Coronary artery (tissue), 2 donors: Measurements from ENCODE around the gene EFNA5.
"Not testable (repeated sequence)": the region's sequence is repeated elsewhere in the genome, so short reads cannot be mapped to it uniquely, and the experiment has no call there.

Source experiments
- DNase-seq: peaks from one replicate; pipeline ENCODE4 v3.0.0-alpha.2; 2017; ENCODE audit warnings: low spot score
- H3K27ac ChIP-seq, 2 donors: fragments of 200-600 bp; sonication (generic); one replicate each; pipeline ENCODE4 v1.5.1; 2016 to 2019
- H3K4me3 ChIP-seq: fragments of 200-600 bp; sonication (generic); 2 replicates; pipeline ENCODE4 v1.5.1; 2016; ENCODE audit warnings: mild to moderate bottlenecking, moderate library complexity
- TF ChIP-seq, protein P1 (sequence below): fragments of 200-600 bp; sonication (generic); IDR thresholded peaks from one replicate; pipeline ENCODE4 v1.5.1; 2019; ENCODE audit warnings: antibody characterized with exemption

EFNA5 gene

DNA sequence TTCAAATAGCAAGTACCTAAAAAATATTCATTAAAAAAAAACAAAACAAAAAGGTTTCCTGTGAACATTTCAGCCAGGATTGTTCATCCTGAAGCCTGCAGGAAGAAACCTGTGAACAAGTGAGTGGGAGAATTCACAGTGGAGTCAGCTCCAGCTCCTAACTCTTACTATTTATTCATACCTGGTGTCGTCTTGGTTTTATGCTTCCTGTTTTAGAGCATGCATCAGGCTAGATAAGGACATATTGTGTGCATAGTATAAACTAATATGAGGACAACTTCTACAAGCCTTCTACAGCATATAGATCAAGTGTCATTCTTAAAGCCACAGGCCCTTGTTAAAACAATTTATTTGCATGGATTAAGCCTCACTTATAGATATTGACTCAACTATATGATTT is 169.9 kb downstream of the EFNA5 start:
- TF ChIP-seq, protein P1, sequence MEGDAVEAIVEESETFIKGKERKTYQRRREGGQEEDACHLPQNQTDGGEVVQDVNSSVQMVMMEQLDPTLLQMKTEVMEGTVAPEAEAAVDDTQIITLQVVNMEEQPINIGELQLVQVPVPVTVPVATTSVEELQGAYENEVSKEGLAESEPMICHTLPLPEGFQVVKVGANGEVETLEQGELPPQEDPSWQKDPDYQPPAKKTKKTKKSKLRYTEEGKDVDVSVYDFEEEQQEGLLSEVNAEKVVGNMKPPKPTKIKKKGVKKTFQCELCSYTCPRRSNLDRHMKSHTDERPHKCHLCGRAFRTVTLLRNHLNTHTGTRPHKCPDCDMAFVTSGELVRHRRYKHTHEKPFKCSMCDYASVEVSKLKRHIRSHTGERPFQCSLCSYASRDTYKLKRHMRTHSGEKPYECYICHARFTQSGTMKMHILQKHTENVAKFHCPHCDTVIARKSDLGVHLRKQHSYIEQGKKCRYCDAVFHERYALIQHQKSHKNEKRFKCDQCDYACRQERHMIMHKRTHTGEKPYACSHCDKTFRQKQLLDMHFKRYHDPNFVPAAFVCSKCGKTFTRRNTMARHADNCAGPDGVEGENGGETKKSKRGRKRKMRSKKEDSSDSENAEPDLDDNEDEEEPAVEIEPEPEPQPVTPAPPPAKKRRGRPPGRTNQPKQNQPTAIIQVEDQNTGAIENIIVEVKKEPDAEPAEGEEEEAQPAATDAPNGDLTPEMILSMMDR: no peak
- Histone ChIP-seq H3K4me3 (no peak overlapping the region), H3K27ac (no peak overlapping the region)
- no peak for DNase-seq

DNA sequence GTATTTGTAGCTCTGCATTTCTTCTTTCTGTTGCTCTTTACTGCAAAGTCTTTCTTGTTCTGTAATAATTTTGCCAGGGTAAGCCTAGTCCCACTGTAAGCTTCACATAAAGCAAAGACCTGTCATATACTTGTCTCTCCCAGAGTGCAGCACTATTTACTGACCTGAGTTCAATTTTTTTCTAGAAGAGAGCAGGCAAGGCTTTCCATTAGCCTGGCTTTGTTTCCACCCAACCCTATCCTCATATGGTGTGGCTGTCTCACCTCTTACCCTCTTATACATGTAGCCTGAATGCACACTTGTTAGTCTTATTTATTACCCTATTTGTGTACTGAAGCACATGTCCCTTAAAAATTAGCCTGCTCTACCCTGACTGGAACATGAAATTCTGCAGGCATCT is 170.4 kb downstream of the EFNA5 start:
- Histone ChIP-seq H3K4me3 (no peak overlapping the region), H3K27ac (no peak overlapping the region)
- no peak for DNase-seq
- TF ChIP-seq, protein P1: no peak

DNA sequence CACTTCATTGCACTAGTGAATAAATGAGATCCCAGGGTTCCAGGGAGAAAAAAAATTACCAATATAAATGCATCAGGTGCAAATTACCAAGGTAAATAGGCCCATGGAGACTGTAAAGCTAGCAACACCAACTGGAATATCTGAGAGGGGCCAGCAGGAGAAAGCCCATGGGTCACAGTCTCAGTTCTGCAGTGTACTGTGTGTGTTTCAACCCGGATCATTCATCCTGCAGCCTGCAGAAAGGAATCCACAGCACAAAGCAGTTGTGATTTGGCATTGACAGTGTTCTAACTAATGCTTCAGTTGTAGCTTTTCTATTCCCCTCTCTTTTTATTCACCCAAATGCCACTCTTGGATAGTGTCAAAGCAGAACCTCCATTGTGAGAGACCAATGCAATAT is 171.0 kb downstream of the EFNA5 start:
- TF ChIP-seq, protein P1: no peak
- Histone ChIP-seq H3K4me3 (no peak overlapping the region), H3K27ac (no peak overlapping the region)
- no peak for DNase-seq

DNA sequence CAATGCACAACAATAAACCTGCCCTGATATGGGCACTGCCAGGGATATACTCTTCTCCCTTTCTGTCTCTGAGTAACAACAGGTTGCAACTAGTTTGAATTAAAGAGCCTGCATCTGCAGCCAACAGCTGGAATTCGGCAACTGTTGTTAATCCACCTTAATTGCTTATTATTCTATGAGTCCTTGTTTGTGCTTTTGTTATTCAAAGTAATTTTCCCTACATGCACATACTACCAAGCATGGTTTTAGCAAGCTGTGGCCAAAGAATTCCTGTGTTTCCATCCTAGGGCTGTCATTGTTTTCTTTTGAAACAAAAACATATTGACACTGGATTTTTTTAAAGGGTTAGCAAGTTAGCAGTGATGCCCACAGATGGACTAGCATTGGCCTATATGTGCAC is 171.5 kb downstream of the EFNA5 start:
- TF ChIP-seq, protein P1: no peak
- DNase-seq: no peak
- H3K4me3 ChIP-seq: no peak overlapping the region
- H3K27ac ChIP-seq: no peak overlapping the region

DNA sequence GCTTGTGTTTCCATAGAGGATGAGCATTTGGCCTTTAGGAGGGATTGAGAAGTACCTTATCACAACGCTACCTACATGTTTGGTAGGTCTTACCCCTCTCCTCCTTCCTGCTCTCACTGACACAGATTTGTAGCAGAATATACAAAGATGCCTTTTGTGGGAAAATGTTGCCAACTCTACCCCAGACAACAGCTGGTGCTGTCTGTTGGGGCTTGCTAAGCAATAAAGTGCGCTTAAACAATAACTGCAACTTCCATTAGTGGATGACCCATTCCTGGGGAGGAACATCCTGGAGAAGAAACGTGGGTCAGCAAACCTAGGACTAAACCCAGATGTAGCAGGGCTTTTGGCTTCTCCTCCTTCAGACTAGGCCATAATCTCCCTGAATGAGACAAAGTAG is 174.3 kb downstream of the EFNA5 start:
- DNase-seq: no peak

DNA sequence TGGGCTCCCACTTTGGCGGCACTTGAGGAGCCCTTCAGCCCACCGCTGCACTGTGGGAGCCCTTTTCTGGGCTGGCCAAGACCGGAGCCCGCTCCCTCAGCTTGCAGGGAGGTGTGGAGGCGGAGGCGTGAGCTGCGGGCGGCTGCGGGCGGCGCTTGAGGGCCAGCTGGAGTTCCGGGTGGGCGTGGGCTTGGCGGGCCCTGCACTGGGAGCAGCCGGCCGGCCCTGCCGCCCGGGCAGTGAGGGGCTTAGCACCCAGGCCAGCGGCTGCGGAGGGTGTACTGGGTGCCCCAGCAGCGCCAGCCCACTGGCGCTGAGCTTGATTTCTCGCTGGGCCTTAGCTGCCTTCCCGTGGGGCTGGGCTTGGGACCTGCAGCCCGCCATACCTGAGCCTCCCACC is 176.6 kb downstream of the EFNA5 start:
- not testable (repeated sequence) for H3K4me3 ChIP-seq, H3K27ac ChIP-seq, DNase-seq

More for the DNA sequence above, 174.3 kb downstream of the EFNA5 start:
- TF ChIP-seq, protein P1: no peak
- Histone ChIP-seq H3K4me3 (no peak overlapping the region), H3K27ac (no peak overlapping the region)

DNA sequence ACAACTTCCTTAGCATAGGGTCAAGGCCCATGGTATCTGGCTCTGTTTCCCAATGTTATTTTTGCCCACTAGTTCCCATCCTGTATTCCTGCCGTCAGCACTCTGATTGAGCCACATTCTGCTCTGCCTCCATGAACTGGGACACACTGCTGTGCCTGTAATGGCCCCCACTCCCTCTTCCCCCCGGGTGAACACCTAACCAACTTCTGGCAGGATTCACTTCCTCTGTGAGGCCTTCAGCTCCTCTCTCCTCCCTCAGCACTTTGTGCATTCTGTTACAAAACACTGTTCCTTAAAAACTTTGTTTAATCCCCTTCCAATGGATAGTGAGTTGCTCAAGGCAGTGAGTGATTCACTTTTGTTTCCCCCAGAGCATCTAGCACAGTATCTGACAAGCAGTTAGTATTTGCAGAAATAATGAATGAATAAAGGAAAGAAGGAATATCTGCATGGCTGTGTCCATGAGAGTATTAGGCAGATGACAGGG is 183.6 kb downstream of the EFNA5 start:
- DNase-seq: no peak
- H3K4me3 ChIP-seq: no peak overlapping the region

More for the DNA sequence above, 183.6 kb downstream of the EFNA5 start:
- TF ChIP-seq, protein P1: no peak
- H3K27ac ChIP-seq: no peak overlapping the region
